CD4-positive, alpha-beta T cell (primary cell): ENCODE data around the gene CMTM4. TPM values are rescaled to one million over a fixed set of nuclear protein-coding genes. Genes with fewer than 3 reads are reported as not detected.

Experiments used
- ATAC-seq: fragments of 200-7000 bp; cut with Tn5 transposase; one replicate; pipeline ENCODE4 v1.10.0; 2022; ENCODE audit warnings: mild to moderate bottlenecking; ENCODE audit not compliant: poor library complexity
- CTCF ChIA-PET: fragments of 350-600 bp; sonication (Branson Sonifier 250); formaldehyde crosslinking; loops from one replicate; lab custom pipeline; 2021; ENCODE audit warnings: antibody characterized with exemption, inconsistent platforms; lab: Charles Lee
- POLR2A ChIA-PET: fragments of 350-600 bp; sonication (Branson Sonifier 250); formaldehyde crosslinking; loops from one replicate; lab custom pipeline; 2021; ENCODE audit warnings: antibody characterized with exemption, inconsistent platforms; lab: Charles Lee
- DNase-seq, 14 experiments: peaks; one replicate each; pipeline ENCODE4 v3.0.0-alpha.2; 2013 to 2020; ENCODE audit warnings: mixed read lengths in 2 of 14
- H3K27ac ChIP-seq, 2 donors: one replicate each; pipeline versions ENCODE4 v1.5.1 to v1.7.0; 2013; ENCODE audit warnings: low read length in 2 of 2, low read depth in 1 of 2, mild to moderate bottlenecking in 1 of 2
- H3K27me3 ChIP-seq, 2 experiments: 1 replicate in 1 of 2; 2 replicates in 1 of 2; pipeline versions ENCODE4 v1.6.1 to v1.7.0; 2013; ENCODE audit warnings: low read length in 2 of 2, control low read depth in 1 of 2, mild to moderate bottlenecking in 1 of 2, moderate library complexity in 1 of 2; ENCODE audit not compliant: insufficient read depth in 2 of 2, control insufficient read depth in 1 of 2
- H3K36me3 ChIP-seq: one replicate; pipeline ENCODE4 v1.6.1; 2013; ENCODE audit warnings: low read length, control low read depth; ENCODE audit not compliant: insufficient read depth
- H3K4me1 ChIP-seq: one replicate; pipeline ENCODE4 v1.6.1; 2013; ENCODE audit warnings: low read length, control low read depth; ENCODE audit not compliant: insufficient read depth
- H3K4me3 ChIP-seq: one replicate; pipeline ENCODE4 v1.5.1; 2013; ENCODE audit warnings: mild to moderate bottlenecking, low read length, moderate library complexity
- H3K9me3 ChIP-seq, 2 experiments: 1 replicate in 1 of 2; 2 replicates in 1 of 2; pipeline versions ENCODE4 v1.6.1 to v1.7.0; 2013; ENCODE audit warnings: low read length in 2 of 2, mild to moderate bottlenecking in 2 of 2, control low read depth in 1 of 2, moderate library complexity in 1 of 2; ENCODE audit not compliant: control insufficient read depth in 1 of 2, insufficient read depth in 1 of 2
- H3K27ac Mint-ChIP-seq: one replicate; pipeline ENCODE4 v1.8.0; 2020; ENCODE audit warnings: mixed read lengths
- H3K27me3 Mint-ChIP-seq: one replicate; pipeline ENCODE4 v1.8.0; 2021; ENCODE audit warnings: mixed read lengths
- H3K36me3 Mint-ChIP-seq: one replicate; pipeline ENCODE4 v1.8.0; 2021; ENCODE audit warnings: low read depth, mixed read lengths
- H3K4me1 Mint-ChIP-seq: one replicate; pipeline ENCODE4 v1.8.0; 2021; ENCODE audit warnings: low read depth, mixed read lengths
- H3K4me3 Mint-ChIP-seq: one replicate; pipeline ENCODE4 v1.8.0; 2020; ENCODE audit warnings: mild to moderate bottlenecking, mixed read lengths
- H3K9me3 Mint-ChIP-seq: one replicate; pipeline ENCODE4 v1.8.0; 2020; ENCODE audit warnings: mixed read lengths
- CTCF ChIP-seq: fragments of 200-600 bp; IDR thresholded peaks from one replicate; pipeline ENCODE4 v1.8.0; 2022; ENCODE audit warnings: antibody characterized with exemption, mild to moderate bottlenecking
- intact Hi-C, 2 experiments: fragments of 100-400 bp; cut with DNase I in 1 of 2; cut with micrococcal nuclease in 1 of 2; formaldehyde crosslinking; loops; one replicate each; pipeline versions ENCODE4 v1.15.1 to v1.9.0; 2023 to 2025; cut with DNase I, micrococcal nuclease
- total RNA-seq, 174 experiments: library from RNA in 2 of 174; stranded (reverse) in 2 of 174; gene quantifications; one replicate each; pipeline ENCODE4 v1.2.3 and lab custom pipeline; 2021 to 2026

Gene CMTM4
- total RNA-seq, 2 experiments from 2014 or later = 1.1 to 1.6 TPM

GRCh38 chr16:66651965-66652364 lies 44.6 kb downstream of the CMTM4 start:
- Mint-ChIP-seq H3K4me1 (peaks cover 8% of the 10 kb centered on the region), H3K27ac (no peak overlapping the region), H3K27me3 (peaks cover 5% of the 10 kb centered on the region), H3K9me3 (no peaks in the 10 kb centered on the region), H3K4me3 (no peak overlapping the region), H3K36me3 (no peaks in the 10 kb centered on the region)
- ATAC-seq (no peak), DNase-seq (no peak)
- H3K27ac ChIP-seq = no peak overlapping the region
- ChIA-PET POLR2A (interaction anchor here (1.0 kb wide), 1 partner anchor 48 kb away, joined by 7 read pairs; no protein-coding TSS in a partner anchor), CTCF (interaction anchor here (0.9 to 2.1 kb wide), 7 partner anchors 9 to 140 kb away, joined by 3 to 23 read pairs (median 8); partner anchors contain the start of gene CMTM4)
- H3K36me3 ChIP-seq = no peaks in the 10 kb centered on the region
- peaks cover 0 to 3% of the 10 kb centered on the region in 2 experiments for H3K27me3 ChIP-seq
- intact Hi-C loops = loop anchor here in 1 of 2 experiments (5.0 kb wide), 3 partner anchors 45 to 90 kb away; partner anchors contain the start of gene CMTM4
- H3K9me3 ChIP-seq = no peaks in the 10 kb centered on the region
- H3K4me3 ChIP-seq = no peak overlapping the region
- TF ChIP-seq CTCF = no peak
- peaks cover 6% of the 10 kb centered on the region for H3K4me1 ChIP-seq

GRCh38 chr16:66651474-66651765 lies 45.1 kb downstream of the CMTM4 start:
- peak overlapping the region; percentile 29 for H3K4me3 ChIP-seq
- no peak overlapping the region for H3K27ac ChIP-seq
- Mint-ChIP-seq H3K4me3 (peak overlapping the region; percentile 57), H3K27ac (no peak overlapping the region), H3K9me3 (no peaks in the 10 kb centered on the region), H3K27me3 (peaks cover under 1% of the 10 kb centered on the region), H3K4me1 (peaks cover 8% of the 10 kb centered on the region), H3K36me3 (no peaks in the 10 kb centered on the region)
- intact Hi-C loops = loop anchor here in 1 of 2 experiments (5.0 kb wide), 3 partner anchors 44 to 91 kb away; partner anchors contain the start of gene CMTM4
- no peaks in the 10 kb centered on the region for H3K36me3 ChIP-seq
- ATAC-seq = no peak
- ChIA-PET CTCF (interaction anchor here (0.6 to 2.1 kb wide), 20 partner anchors 8 to 179 kb away, joined by 3 to 23 read pairs (median 5); partner anchors contain the start of genes CMTM3, CMTM4, NAE1 and TK2), POLR2A (interaction anchor here (1.0 to 1.2 kb wide), 4 partner anchors 10 to 175 kb away, joined by 3 to 7 read pairs (median 4); no protein-coding TSS in a partner anchor)
- H3K4me1 ChIP-seq = peaks cover 6% of the 10 kb centered on the region
- no peak for DNase-seq
- H3K9me3 ChIP-seq = no peaks in the 10 kb centered on the region
- peaks cover 0 to 3% of the 10 kb centered on the region in 2 experiments for H3K27me3 ChIP-seq
- no peak for TF ChIP-seq CTCF

- Mint-ChIP-seq H3K4me3 (peak overlapping the region; percentile 57), H3K27ac (no peak overlapping the region), H3K27me3 (no peaks in the 10 kb centered on the region), H3K36me3 (no peaks in the 10 kb centered on the region), H3K9me3 (no peaks in the 10 kb centered on the region), H3K4me1 (peaks cover 8% of the 10 kb centered on the region)
- DNase-seq = peak; percentile 62 to 91 (median 74)
- no peaks in the 10 kb centered on the region for H3K9me3 ChIP-seq
- H3K4me1 ChIP-seq = peaks cover 6% of the 10 kb centered on the region
- peaks cover 0 to 3% of the 10 kb centered on the region in 2 experiments for H3K27me3 ChIP-seq
- POLR2A ChIA-PET = interaction anchor here (0.6 to 1.2 kb wide), 5 partner anchors 11 to 244 kb away, joined by 3 to 7 read pairs (median 3); no protein-coding TSS in a partner anchor
- H3K4me3 ChIP-seq = peak overlapping the region; percentile 29
- intact Hi-C loops = loop anchor here in 1 of 2 experiments (5.0 kb wide), 3 partner anchors 44 to 91 kb away; partner anchors contain the start of gene CMTM4
- peak; percentile 91 for TF ChIP-seq CTCF
- CTCF ChIA-PET = interaction anchor here (0.6 to 2.1 kb wide), 21 partner anchors 8 to 180 kb away, joined by 3 to 23 read pairs (median 5); partner anchors contain the start of genes CMTM3, CMTM4, NAE1 and TK2
- no peaks in the 10 kb centered on the region for H3K36me3 ChIP-seq
- ATAC-seq = peak; percentile 100
- no peak overlapping the region for H3K27ac ChIP-seq
These were observed 45.7 kb downstream of the CMTM4 start for GRCh38 chr16:66650707-66651473.
